ENCODE results near the gene NTN3.

- no peak for TF ChIP-seq RFX5 (IDR thresholded peaks at IDR 0.05; ENCODE audit: borderline replicate concordance, low read depth, low read length)
- TF ChIP-seq CTCF (IDR thresholded peaks at IDR 0.05; ENCODE audit: control extremely low read depth in 1 of 3, insufficient read depth in 1 of 3, low read depth in 1 of 3, low read length in 3 of 3), result no peak
- no peak for TF ChIP-seq YY1 (IDR thresholded peaks at IDR 0.05; ENCODE audit: low read depth, low read length)
- TF ChIP-seq JUN (IDR thresholded peaks at IDR 0.05; ENCODE audit: low read depth, low read length), result no peak
- TF ChIP-seq POLR2AphosphoS5 (IDR thresholded peaks at IDR 0.05; ENCODE audit: low read depth, low read length), result 0 out of 2 replicates have a peak, but pooled peaks have one; percentile 39
- TF ChIP-seq POLR2A (IDR thresholded peaks at IDR 0.05; ENCODE audit: control extremely low read depth in 1 of 2, low read depth in 2 of 2, low read length in 2 of 2), result no peak
- TF ChIP-seq KDM5A (IDR thresholded peaks at IDR 0.05; ENCODE audit: low read length), result no peak
- no peak for TF ChIP-seq USF2 (IDR thresholded peaks at IDR 0.05; ENCODE audit: low read length)
- TF ChIP-seq RXRA (IDR thresholded peaks at IDR 0.05; ENCODE audit: insufficient read depth, low read depth, low read length), result no peak
- TF ChIP-seq ZNF274 (IDR thresholded peaks at IDR 0.05; ENCODE audit: borderline replicate concordance, extremely low read depth, low read length), result no peak
- TF ChIP-seq SUZ12 (IDR thresholded peaks at IDR 0.05; ENCODE audit: low read length), result no peak
- no peak for TF ChIP-seq EZH2 (IDR thresholded peaks at IDR 0.05; ENCODE audit: low read depth, low read length, severe bottlenecking)
- TF ChIP-seq EP300 (IDR thresholded peaks at IDR 0.05; ENCODE audit: borderline replicate concordance in 1 of 2, low read depth in 2 of 2, low read length in 2 of 2), result no peak
- TF ChIP-seq JUND (IDR thresholded peaks at IDR 0.05; ENCODE audit: low read length), result no peak
Measured at GRCh38 chr16:2449118-2449517, 22.0 kb upstream of the NTN3 start.
